Activated CD4-positive, alpha-beta T cell treated with anti-CD3 and anti-CD28 coated beads, Interleukin-2, Interleukin-4, amounts not matched to agents 100 ng/mL and 50 ng/mL, durations not matched to agents 16 hours and 8 hours (primary cell): ENCODE measurements around the gene MRGPRD.

Experiments
- DNase-seq: peaks from one replicate; pipeline ENCODE4 v3.0.0-alpha.2; 2020; ENCODE audit warnings: low spot score

The MRGPRD gene

DNA sequence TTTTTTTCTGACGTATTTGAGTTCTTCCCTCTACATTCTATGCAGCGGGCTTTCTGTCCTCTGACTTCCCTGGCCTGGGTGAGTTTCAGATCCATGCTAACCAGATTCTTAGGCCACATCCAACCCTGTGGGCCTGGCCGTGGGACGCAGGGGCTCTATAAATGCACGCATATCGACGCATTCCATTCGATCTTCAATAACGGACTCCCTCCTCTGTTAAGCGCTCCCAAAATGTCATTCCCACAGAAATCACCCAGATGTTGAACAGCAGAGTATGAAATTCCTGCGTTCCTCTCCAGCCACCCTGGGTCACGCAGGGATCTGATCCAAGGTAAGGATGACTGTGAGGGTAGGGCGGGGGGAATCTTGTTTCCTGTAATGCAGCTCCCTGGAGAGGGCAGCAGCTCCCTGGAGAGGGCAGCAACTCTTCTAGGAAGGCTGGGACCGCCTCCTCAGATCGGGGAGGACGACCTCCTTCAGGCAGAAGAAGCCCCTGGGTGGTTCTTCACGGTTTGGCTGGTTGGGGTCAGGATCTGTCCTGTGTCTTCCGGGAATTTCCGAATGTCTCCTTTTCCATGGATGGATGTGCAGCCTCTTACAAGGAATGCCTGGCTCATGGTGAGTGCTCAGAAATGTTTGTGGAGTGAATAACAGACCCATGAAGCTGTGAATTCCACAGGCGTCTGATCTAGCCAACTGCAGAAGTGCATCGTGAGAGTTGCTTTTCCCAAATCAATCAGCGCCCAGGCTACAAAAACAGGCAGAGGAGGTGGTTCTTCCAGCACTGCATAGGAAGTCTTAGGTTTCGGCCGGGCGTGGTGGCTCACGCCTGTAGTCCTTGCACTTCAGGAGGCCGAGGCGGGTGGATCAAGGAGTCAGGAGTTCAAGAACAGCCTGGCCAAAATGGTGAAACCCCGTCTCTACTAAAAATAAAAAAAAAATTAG lies 12.2 kb downstream of the MRGPRD start:
- no peak for DNase-seq

DNA sequence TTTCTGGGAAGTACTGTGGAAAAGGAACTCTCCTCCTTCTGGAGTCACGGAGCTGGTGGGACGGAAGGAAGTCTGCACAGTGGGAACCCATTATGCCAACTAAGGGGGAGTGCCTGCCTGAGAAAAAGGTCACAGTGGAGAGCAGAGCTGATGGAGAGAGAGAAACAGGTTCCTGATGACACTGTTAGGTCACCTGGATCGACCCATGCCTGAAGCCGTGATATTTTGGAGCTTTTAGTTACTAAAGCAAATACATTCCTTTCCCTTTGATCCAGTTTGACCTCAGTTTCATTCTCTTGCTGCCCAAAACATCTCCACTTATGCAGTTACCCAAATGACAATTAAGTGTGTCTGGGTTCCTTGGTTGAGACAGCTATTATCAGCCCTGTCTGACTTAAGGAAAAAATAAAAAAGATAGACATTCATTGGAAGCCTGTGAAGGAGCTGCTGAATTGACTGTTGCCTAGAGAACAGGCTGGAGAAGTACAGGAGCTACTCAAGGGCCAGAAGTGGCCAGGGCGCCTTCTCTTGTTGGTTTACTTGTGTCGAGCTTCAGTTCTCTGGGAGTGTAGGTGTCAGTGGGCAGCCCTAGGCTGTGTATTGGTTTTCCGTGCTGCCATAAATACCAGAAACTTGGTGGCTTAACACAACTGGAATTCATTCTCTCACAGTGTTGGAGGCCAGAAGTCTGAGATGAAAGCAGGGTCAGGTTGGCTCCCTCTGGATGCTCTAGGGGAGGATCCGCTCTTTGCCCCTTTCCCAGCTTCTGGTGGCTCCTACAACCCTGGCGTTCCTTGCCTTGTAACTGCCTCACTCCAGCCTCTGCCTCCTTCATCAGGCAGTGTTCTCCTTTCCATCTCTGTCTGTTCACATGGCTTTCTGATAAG lies 13.6 kb downstream of the MRGPRD start:
- no peak for DNase-seq

DNA sequence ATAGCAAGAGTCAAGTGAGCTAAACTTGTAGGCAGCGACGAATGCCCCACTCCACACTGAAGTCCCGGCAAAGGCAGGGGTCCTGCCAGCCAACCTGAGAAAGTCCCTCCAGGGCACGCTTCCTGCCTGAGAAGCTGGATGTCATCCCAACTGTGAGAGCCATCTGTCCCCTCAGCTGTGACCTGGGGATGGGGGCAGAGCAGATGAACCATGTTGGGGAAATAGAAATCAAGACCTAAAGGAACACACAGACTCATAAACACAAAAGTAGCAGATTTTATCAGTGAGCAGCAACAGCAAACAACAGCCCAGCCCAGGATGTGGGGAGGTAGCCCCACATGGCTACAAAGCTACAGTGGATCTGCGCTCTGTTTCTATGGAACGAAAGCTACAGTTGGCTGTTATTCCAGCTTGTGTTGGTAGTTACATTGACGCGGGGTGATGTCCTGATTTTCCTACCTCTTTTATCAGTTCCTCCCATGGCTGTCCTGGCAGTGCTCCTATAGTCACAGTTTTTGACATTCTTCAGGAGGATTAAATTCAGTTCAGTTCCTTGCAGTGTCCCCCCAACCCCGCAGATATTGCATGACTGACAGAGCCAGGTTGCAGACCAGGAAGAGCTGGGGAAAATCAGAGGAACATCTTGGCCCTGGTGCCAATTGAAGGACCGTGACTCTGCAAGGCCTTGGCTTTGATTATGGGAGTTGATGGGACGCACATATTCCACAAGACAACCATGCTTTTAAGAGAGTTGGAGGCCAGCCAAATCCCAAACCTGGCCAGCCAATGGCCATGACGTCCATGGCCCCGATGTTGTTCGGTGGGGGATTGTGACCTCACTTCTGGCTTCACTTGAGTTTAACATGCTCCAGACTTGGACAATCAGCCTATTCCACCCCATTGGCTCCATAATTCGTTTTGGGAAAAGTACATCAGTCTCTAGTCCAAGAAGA lies 14.6 kb downstream of the MRGPRD start:
- DNase-seq = no peak

DNA sequence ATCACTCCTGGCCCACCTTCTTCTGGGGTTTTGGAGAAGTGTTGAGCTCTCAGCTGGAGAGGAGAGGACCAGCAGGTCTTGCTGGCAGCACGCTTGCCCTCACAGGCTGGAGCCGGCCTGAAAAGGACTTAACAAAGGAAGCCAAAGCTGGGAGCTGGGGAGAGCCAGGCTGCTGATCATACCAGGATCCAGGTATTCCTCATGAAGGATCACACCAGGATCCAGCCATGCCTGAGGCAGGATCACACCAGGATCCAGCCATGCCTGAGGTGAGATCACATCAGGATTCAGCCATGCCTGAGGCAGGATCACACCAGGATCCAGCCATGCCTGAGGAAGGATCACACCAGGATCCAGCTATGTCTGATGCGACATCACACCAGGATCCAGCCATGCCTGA lies 17.0 kb downstream of the MRGPRD start:
- DNase-seq = no peak

DNA sequence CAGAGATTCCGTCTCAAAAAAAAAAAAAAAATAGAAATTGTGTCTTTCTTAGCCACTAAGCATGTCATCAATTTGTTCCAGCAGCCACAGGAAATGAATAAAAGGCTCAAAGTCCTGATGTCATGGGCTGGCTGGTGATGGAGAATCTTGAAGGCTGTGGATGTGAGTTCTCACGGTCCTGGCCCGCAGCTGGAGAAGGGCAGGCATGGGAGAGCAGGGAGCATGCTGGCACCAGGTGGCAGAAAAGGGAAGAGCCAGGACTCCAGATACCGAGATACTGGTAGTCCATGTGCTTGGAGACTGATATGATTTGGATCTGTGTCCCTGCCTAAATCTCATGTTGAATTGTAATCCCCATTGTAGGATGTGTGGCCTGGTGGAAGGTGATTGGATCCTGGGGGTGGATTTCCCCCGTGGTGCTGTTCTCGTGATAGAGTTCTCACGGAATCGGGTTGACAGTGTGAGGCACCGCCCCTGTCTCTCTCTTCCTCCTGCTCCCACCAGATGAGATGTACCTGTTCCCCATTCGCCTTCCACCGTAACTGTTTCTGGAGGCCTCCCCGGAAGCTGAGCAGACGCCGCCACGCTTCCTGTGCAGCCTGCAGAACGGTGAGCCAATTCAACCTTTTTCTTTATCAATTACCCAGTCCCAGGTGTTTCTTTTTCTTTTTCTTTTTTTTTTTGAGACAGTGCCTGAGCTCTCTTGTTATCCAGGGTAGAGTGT lies 18.1 kb downstream of the MRGPRD start:
- DNase-seq = no peak

DNA sequence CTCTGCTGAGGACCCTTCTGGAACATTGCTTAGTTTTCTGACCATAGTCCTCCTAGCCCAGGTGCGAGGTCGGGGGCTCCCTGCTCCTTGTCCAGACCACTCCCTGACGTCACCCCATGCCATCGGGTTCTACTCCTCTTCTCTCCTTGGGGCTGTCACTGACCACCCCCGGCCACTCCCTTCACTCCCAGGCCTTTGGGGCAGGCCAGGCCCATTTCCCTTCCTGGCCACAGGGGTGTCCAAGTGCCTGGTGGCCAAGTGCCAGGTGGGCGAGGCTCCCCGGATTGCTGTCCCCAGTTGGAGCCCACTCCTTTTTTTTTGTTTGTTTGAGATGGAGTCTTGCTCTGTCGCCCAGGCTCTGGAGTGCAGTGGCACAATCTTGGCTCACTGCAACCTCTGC lies 19.5 kb downstream of the MRGPRD start:
- DNase-seq = no peak

DNA sequence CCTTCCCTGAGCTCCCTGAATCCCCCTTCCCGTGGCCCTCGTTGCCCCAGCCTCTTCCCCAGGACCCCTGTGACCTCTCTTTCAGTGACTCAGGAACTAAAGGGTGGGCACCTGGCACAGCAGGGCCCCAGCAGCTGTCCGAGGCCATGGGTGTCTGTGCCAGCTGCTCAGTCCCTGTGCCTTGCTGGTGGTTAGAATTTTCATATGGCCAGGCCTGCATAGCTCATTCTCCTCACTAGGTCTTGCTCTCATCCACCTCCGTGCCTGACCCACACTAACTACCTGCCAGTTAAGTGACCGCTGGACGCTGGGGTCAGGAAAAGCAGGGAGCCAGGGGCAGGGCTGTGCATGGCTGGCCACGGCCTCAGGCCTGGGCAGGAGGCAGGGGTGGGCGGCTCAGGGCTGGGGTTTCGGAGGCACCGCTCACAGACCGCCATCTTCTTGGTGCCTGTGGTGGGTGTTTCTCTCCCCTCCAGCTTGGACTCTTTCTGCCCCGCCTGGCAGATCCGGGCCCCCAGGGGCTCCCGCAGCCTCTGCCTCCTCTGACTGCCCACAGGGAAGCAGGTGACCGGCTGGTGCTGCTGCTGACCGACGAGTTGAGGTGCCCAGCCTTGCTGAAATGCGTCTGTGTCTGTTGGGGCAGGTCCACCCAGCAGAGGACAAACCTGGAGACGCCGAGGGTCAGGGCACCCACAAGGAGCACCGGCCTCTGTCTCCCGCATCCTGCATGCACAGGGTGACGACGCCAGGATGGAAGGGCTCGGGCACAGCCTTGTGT lies 20.3 kb downstream of the MRGPRD start:
- no peak for DNase-seq

DNA sequence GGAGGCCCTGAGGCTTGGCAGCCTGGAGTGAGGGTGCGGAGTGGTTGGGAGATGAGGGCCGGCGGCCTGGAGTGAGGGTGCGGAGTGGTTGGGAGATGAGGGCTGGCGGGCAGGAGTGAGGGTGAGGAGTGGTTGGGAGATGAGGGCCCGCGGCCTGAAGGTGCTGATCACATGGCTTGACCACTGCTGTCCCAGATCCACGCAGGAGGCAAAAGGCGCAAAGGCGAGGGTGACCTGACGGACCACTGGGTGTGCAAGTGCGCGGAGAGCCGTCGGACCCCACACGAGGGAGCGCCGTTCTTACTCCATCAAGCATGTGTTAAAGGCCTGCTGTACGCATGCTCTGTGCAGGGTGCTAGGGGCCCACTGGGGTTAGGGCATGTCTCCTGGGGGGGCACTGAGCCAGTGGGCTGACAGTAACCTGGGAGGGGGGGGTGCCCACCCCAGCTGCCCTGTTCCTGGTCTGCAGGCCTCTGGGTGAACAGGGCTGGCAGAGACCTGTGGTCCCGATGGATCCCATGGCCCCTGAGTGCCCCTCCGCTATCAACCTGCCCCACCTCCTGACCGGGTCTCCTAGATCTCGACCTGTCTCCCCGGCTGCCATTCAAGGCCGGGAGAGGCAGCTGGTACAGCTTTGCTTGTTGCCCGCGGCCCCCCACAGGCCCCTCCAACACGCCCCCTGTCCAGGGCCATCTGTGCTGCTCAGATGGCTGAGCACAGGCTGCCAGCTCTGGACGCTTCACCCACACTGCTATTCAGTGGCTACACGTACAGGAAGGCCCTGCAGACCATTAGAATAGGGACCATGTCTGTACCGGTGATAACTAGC lies 21.1 kb downstream of the MRGPRD start:
- no peak for DNase-seq

DNA sequence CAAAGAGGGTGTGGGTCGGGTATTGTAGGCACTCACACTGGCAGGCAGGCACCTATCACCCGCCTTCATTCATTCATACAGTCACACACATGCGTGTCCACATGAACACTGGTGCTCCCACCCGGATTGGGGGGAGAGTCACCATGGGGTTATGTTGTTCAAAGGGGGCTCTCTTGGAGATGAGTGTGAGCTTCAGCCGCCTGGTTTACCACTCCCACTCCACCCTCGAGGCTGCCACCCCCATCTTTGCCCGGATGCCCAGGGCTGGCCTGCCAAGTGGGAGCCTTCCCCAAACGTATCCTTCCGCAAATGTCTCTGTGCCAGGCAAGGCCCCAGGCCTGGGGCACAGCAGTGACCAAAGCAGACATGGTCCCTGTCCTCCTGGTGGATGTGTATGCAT lies 22.6 kb downstream of the MRGPRD start:
- DNase-seq = no peak

DNA sequence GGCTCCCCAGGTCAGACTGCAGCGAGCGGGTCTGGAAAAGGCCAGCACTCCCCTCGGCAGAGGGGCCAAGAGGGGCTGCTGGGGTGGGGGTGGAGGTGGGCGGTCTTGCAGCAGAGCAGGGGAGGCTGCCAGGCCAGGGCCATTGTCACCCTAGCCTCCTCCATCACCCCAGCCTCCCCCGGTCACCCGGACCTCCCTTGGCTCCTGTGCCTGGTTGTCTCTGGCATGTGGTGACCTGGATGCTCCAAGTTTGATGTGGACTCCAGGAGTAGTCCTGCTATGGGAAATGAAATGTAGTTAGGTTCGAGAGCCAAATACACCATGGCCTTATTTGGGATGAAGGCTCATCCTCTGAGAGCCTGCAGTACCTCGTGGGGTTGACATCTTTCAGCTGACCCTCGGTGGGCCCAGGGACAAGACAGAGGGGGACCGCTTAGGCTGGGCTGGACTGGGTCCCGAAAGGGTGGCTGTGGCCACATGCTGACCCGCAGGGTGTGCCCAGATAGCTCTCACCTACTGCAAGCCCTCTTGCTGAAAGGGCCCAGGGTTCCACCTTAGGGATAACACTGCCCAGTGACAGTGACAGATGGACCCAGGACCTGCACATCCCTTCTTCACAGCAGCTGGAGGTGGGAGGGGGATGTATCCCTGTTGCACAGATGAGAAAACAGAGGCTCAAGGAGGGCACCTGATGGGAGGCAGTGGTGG lies 24.1 kb downstream of the MRGPRD start:
- DNase-seq = no peak

DNA sequence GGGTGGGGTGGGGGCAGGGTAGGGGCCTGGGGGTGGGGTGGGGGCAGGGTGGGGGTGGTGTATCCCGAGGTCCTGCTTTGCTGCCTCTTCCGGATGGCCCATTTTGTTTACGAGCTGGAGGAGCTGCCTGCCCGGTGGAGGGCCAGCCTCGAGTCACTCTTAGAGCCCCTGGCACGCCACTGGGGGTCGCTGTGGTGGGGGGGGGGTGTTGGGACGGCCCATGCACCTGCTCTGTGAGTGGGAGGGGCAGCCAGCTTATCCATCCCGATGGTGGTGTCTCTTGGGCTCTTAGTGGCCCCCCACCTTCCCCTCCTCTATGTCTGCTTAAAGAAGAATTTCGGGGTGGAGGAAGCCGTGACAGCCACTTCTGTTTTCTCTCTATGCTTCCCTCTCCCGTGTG lies 24.6 kb downstream of the MRGPRD start:
- DNase-seq = no peak

DNA sequence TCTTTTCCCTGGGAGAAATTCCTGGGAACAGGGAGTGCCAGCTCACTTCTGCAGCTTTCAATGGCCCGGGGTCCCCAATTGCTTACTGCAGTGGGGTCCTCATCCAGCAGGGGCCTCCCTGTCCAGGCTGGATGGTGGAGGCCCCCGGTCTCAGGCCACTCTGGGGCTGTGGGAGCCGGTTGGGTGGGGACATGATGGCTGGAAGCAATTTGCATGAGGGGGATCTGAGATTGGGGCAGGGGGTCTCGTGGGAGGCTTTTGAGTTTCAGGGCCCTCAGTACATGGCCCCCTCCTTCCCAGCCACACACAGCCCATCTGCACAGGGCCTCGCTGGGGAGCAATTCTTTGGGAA lies 25.2 kb downstream of the MRGPRD start:
- no peak for DNase-seq

DNA sequence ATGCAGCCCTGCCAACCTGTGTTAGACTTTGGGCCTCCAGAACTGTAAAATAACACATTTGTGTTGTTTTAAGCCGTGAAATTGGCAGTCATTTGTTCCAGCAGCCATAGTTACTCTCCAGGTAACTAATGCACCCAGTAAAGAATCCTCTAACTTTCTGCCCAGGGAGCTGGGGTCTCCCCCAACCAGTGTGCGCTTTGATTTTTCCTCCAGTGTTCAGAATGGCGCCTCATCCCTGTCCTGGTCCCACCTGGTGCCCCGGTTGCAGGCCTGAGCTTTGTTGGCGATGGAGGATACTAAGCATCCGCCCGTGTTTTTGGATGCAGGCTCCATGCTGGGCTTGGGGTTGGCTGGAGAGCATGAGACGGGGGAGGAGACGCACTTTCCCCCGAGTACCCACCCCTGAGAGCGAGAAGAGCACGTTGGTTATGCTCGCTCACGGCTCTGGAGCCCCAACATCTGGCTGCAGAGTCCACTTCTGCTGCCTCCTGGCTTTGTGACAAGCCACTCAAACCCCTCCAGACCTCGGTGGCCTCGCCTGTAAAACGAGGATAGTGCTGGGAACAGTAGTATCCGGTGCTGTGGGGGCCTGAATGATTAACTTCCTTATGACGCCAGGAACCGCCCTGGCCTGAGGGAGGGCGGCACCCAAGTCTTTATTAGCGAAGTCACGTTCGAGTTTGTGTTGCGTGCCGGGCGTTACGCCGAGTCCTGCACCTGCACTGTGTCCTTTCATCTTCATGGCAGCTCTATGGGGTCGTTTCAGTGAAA lies 25.8 kb downstream of the MRGPRD start:
- no peak for DNase-seq

DNA sequence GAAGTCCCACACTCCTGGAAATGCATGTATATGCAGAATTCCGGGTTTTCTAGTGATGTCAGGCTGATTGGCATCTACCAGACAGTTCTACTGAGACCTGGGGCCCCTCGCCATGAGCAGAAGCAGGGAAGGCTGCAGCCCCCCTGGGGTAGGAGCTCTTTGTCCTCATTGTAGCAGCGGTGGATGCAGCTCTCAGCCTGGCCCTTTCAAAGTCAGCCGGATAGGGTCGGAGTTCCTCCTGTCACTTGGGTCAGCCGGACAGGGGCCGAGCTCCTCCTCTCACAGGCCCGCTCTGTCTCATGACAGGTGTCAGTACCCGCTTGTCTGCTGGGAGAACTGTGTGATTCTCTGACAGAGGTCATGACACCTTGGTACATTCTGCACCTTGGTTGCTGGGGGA lies 30.0 kb downstream of the MRGPRD start:
- DNase-seq = no peak

DNA sequence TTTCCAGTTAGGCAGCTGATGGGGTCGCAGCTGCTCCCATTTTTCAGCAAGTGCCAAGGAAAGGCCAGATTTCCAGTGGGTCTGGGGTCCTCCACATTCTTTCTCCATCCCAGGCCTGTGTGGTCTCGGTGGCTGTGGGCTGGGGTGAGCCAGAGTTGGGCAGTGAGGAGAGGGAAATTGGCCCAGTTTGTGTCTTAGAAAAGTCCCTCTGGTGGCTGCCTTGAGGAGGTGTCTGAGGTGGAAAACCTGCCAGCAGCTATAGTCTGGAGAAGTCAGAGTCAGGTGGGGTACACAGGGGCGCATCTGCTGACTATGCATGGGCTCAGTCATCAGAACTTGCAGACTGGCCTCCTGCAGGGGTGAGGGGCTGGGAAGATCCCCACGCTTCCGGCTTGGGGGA lies 30.5 kb downstream of the MRGPRD start:
- DNase-seq = no peak

DNA sequence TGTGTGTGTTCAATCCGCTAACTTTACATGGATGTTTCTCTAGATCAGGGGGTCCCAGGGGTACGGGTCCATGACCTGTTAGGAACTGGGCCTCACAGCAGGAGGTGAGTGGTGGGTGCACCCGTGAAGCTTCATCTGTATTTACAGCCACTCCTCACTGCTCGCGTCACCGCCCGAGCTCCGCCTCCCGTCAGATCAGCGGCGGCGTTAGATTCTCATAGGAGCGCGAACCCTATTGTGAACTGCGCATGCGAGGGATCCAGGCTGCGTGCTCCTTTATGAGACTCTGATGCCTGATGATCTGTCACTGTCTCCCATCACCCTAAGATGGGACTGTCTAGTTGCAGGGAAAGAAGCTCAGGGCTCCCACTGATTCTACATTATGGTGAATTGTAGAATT lies 31.9 kb downstream of the MRGPRD start:
- DNase-seq = no peak

DNA sequence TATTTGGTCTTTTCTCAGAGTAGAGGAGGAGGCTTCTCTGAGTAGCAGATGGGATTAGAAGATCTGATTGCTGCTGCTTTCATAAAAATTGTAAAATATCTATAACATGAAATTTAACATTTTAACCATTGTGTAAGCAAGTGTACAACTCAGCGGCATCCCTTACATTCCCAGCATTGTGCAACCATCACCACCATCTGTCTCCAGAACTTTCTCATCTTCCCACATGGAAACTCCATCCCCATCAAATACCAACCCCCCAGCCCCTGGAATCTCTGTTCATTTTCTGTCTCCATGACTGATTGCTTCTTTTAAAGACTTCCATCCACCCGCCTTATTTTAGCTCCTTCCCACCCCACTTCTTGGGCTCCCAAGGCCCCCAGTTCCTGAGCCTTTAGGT lies 32.3 kb downstream of the MRGPRD start:
- DNase-seq = no peak

DNA sequence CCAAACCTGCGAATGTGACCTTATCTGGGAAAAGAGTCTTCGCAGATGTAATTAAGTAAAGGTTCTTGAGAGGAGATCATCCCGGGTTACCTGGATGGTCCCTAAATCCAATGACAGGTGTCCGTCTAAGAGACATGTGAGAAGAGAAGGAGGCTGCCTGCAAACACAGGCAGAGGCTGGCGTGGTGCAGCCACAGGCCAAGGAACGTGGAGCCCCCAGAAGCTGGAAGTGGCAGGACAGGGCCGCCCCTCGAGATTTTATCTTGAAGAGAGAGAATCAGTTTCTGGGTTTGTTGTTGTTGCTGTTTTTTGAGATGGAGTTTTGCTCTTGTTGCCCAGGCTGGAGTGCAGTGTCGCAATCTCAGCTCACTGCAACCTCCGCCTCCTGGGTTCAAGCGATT lies 33.6 kb downstream of the MRGPRD start:
- no peak for DNase-seq
